GM19372 (cell line): ENCODE measurements around the gene MTHFD1L.
A peak's percentile ranks its signal among the peaks of the same experiment; 100 is the strongest.

Source experiments
- ATAC-seq: cut with Tn5 transposase; IDR thresholded peaks from one replicate; pipeline ENCODE4 v1.9.1; 2021; ENCODE audit warnings: mild to moderate bottlenecking, low read depth, moderate library complexity; ENCODE audit not compliant: unreplicated experiment

The MTHFD1L gene

DNA sequence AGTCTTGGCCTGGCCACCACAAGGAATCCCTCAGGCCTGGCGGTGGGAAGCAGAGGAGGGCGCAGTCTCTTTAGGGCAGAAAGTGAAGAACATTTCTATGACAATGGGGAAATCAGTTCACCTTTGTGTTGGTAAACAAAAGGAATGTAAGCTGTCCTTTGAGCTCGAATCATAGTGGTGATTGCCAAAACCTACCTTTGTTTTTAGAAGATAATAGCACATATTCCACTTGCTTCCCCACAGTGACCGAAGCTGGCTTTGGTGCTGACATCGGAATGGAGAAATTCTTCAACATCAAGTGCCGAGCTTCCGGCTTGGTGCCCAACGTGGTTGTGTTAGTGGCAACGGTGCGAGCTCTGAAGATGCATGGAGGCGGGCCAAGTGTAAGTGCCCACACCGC lies 144.1 kb downstream of the MTHFD1L start:
- ATAC-seq = no peak

DNA sequence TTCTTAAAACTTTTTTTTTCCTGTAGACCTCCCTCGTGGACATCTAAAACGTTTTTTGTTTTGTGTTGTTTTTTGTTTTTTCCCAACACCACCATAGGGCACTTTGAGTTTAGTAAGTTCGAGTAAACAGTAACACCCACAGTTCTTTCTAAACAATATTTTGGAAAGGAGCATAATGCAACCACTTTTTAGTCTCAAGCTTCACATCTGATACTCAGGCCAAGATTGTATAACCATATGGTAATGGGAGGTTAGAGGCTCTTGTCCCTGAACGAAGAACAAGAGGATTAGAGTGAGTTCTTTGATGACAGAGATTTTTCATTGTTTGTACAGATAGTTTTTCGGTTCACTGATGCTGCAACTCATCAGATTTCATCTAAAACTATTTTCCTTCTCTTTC lies 144.6 kb downstream of the MTHFD1L start:
- ATAC-seq = no peak

DNA sequence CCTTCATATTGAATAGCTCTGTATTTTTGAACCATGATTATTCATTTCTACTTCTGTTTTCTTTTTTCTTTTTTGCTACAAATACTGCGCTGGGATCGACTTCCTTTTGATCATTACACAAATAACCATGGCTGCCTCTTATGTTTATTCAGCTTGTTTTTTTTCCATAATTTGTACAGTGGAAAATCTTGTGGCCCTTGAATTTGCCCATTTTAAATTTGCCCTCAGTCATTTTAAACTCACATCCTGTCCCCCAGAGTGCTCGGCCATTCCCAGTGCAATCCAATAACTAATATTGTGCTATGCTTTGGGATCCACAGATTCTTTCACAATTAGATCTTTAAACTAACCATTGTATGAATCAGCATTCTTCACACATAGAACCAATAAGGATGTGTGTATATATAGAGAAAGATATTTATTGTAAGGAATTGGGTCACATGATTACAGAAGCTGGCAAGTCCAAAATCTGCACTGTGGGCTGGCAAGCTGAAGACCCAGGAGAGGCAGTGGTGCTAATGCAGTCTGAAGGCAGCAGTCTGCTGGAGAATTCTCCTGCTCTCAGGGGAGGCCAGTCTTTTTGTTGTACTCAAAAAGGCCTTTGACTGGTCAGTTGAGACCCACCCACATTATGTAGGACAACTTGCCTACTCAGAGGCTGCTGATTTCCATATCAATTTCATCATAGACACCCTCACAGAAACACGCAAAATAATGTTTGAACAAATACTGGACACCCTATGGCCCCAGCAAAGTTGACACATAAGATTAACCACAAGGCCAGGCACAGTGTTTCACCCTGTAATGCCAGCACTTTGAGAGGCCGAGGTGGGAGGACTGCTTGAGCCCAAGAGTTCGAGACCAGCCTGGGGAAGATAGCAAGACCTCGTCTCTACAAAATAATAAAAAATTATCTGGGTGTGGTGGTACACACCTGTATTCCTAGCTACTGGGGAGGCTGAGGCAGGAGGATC lies 147.1 kb downstream of the MTHFD1L start:
- no peak for ATAC-seq

DNA sequence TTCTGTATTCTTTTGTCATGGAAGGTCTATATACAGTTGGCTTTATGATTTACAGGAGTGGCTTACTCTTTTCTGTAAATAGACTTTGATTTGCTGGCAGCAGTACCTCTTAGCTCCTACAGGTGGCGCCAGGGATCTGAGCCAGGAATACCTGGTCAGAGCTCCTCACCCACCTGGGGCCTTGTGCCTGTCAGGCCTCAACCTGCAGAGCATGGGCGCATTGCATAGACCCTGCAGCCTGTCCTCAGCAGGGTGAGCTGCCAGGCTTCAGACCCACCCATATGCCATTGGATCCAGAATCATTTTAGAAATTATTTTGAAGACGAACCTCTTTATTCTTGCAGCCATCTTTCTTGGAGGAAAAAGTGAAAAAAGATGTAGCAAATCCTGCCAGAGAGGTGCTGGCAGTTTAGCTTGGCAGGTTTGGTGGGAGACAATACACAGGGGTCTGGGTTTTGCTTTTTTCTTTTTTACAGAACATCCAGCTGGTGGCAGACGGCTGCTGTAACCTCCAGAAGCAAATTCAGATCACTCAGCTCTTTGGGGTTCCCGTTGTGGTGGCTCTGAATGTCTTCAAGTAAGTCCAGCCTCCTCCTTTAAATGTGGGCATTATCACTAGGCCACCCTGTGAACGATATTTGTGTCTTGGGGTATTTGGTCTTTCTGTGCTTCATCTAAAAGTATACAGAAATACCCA lies 149.1 kb downstream of the MTHFD1L start:
- peak; percentile 79 for ATAC-seq

DNA sequence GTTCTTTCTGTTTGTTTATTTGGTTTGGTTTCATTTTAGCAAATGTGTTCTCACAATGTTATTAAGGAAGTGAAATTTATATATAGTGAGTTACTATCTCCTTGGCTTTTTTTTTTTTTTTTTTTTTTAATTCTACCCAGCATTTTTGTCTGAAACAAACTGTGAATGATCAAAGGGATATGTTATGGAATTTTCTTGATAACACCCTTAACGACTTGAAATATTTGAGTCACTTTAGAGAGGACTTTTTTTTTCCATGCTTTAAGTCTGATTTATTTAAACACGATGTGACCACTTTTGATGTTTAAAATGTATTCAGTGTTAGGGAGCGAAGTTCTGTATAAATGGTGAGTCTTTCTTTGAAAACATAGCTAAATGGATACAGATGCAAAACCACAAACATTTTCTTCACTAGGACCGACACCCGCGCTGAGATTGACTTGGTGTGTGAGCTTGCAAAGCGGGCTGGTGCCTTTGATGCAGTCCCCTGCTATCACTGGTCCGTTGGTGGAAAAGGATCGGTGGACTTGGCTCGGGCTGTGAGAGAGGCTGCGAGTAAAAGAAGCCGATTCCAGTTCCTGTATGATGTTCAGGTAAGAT lies 149.7 kb downstream of the MTHFD1L start:
- ATAC-seq = no peak

DNA sequence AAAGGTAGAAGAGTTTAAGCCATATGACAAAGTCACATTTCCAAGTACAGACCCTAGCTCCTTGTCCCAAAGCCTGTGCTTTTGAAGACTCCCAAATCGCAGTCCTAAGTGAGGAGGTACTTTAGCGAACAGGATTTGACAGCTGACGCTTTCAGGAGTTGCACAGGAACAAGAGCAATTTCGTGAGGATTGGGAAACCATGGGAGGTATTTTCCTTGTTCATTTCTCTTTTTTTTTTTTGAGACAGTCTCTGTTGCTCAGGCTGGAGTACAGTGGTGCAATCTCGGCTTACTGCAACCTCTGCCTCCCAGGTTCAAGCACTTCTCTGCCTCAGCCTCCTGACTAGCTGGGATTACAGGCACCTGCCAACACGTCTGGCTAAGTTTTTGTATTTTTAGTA lies 150.6 kb downstream of the MTHFD1L start:
- no peak for ATAC-seq

DNA sequence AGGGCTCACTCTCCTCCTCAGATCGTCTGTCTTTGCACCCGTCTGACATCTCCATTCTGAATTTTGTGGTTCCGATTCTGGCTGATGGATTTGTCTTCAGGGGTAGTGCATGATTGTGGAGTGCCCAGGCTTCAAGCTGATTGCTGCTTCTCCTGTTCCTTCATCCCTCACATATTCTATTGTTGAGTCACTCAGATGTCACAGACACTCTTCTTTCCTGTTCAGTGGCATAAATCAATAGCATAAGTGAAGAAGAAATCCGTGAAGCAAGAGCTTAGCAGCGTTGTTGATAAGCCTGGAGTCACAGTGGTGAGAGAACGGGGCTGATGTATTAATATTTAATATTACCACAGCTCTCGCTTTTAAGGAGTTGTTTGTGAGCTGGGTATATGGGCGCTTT lies 152.5 kb downstream of the MTHFD1L start:
- ATAC-seq = no peak

DNA sequence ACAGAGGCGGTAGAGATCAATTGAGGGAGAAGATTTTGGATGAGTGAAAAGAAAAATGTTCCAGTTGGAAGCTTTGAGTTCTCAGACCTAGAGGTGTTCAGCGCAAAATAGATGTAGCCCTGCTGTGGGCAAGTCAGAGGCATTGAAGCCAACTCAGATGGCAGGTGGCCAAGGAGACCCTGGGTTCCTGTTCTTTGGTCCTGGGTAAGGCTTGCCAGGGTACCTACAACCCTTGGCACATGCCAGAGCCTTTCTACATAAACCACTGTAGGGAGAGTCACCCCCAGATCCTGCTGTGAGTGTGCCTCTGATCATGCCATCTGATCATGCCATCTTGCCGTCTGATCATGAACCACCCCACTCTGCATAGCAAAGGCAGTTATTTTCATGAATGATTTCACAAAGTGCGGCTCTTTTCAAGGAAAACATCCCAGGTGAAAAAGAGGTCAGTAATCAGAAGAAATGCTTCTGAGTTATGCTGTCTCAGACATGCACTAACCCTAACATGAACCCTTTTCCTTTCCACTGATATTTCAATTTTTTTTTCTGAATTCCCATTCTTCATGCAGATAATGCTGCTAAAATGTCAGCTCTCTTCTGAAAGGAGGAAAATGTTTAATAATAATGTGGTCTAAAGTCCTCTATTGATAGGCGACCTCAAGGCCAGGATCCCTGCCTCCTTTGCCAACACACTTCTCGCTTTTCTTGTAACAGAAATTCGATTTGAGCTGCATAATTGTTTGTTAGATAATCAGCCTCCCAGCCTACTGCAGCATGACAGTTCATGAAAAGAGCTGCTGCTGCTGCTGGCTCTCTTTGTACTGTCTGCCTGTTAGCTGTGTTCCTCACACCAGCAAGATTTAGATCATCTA lies 153.6 kb downstream of the MTHFD1L start:
- ATAC-seq = no peak

DNA sequence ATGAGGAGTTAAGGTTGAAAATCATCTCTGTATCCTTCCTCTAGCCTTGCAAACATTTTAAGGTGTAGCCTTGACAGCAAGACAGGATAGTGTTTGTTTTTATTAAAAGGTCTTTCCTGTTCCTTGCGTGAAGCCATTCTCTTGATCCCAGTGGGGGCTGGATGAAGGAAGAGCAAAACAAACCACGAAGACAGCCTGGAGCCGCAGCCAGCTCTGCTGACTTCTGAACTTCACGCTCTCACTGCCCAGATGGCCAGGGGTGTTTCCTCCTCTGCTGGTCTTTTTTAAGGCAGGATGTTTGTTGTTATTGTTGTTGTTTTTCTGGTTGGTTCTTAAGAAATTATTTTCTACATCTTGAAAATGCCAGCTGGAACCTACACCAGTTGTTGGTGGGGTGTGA lies 156.4 kb downstream of the MTHFD1L start:
- no peak for ATAC-seq

DNA sequence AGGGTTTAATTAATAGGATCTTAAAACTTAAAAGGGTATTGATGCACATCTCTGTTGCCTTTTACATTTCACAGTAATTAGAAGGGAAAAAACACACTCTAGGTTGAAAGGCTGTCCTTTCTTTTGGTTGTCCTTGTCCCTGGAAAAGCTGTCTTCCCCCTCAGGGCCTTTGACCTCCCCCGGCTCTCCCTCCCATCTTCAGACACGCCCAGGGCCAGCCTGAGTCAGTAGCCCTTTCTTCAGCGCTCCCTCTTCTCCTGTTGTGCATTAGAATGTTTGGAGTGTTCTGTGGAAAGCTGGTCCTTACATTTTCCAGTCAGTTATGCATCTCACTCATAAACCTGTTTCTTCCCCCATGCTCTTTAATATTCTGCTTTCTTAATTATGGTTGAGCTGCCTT lies 157.0 kb downstream of the MTHFD1L start:
- ATAC-seq = no peak

DNA sequence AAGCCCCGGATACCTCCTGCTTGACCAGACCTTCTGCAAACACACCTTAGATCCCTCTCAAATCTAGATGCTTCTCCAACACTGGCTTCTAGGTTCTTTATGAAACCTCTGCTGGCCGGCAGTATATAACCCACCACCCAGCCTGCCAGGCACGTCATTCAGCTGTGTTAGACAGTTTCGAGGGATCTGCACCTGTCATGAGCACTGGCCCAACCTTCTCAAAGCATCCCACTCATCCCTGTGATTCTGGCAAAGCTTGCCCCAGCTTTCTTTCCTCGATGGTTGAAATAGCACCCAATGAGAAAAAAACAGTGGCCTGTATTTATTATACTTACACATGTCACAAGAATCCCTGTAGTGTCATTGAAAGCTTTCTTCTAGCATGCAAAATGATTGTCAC lies 157.8 kb downstream of the MTHFD1L start:
- no peak for ATAC-seq

DNA sequence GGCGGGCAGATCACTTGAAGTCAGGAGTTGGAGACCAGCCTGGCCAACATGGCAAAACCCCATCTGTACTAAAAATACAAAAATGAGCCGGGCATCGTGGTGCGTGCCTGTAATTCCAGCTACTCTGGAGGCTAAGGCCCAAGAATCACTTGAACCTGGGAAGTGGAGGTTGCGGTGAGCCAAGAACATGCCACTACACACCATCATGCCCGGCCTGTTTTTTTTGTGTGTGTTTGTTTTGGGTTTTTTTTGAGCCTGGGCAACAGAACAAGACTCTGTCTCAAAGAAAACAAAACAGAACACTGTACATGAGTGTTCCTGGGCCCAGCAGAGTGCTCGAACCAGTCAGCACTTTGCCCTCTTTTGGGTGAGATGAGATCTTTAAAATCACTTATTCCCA lies 159.1 kb downstream of the MTHFD1L start:
- ATAC-seq = no peak

DNA sequence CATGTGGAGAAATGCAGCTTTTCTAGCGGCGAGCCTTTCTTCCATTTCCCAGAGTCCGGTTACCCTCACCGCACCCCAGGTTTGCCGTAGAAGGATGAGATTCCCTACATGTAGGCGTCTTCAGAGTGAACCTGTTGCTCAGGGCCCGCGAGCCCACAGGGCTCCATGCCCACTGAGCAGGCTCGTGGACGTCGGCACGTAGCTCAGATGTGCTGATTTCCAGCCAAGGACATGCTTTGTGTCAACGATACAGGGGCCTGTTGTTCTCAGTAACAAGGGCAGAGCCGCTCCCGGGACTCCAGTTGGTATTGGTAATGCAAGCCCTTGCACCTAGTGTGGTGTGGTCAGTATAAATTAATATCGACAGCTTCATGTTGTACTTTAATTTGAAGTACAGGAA lies 159.6 kb downstream of the MTHFD1L start:
- no peak for ATAC-seq

DNA sequence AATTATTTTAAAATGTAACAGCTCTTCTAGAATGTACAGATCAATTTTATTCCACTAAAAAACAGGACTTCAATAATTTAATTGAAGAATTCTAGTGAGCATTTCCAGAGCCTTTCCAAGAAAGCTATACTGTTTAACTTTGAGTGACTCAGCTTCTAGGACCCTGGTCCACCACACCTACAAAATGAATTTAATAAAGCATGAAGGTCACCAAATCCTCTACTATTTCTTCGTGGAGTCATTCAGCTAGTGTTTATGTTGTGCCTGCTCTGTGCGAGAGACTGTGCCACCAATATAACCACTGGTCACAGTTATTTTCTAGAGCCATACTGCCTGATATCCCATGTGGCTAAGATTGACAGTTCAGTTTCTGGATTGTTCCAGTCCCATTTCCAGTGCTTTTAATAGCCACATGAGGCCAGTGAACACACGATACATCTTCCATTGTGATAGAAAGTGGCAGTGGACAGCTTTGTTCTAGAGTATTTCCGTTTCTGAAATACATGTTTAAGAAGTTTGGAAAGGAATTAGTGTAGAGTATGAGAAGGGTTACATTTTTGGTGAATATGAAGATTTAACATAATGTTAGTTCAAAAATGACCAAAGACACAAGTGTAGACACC lies 160.7 kb downstream of the MTHFD1L start:
- ATAC-seq = no peak

DNA sequence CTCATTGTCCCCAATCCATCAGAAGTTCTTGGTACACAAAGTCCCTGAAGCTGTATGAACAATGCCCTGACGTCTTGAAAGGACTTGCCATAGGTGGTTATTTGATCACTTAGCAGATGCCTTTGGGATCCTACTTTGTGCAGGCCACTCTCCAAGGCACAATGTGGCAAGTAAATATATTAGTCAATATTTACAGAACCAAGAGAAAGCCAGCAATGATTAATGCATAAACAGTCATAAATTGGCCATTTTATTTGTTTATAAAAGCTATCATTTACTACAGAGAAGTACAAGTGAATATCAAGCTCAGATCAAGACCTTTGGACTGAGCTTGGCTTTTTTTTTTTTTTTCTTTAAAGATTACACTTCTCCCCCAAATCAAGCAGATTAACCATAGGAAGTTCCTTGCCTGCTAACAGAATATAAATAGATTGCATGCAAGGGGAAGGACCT lies 161.8 kb downstream of the MTHFD1L start:
- no peak for ATAC-seq

DNA sequence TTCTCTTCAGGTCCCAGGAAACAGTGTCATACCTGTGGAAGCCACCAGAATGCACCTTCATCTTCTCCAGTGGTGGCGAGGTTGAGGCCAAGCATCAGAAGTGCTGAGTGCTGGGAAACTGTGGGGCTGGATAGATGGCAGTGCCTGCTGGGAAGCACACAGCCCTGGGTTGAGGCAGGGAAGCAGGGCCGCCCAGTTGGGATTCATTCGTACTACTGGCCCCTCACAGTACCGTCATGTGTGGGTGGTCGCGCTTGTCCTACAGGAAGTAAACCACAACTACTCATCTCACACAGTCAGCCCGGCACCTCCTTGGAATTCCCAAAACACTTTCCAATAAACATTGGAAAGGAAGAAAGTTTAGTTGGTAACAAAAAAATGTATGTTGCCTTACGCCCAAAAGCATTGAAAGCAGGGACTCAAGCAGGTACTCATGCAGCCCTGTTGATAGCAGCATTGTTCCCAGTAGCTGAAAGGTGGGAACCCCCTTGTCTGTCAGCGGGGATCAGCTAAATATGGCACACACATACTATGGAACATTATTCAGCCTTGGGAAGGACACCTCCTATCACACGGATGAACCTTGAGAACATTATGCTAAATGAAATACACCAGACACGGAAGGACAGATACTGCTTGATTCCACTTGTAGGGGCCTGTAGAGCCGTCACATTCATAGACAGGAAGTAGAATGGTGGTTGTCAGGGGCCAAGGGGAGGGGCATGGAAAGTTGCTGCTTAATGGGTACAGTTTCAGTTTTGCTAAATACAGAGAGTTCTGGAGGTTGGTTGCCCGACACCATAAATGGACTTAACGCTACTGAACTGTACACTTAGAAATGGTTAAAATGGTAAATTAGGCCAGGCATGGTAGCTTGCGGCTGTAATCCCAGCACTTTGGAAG lies 162.7 kb downstream of the MTHFD1L start:
- ATAC-seq = no peak

DNA sequence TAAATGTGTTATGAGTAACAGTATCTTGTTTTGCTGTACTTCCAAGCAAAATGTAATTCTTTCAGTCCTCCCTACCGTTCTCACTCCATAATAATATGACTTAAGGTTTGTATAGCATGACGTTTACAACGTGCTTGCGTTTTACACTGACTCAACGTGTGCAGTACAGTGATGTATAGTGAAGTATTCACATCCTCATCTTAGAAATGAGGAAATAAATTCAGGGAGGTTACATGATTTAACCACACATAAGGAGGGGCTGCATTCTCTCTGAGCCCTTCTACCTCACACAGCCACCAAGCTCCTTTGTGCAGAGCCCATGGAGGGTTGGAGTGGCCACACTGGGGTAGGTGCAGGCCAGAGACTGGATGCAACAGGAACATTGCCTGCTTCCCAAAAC lies 164.5 kb downstream of the MTHFD1L start:
- no peak for ATAC-seq

DNA sequence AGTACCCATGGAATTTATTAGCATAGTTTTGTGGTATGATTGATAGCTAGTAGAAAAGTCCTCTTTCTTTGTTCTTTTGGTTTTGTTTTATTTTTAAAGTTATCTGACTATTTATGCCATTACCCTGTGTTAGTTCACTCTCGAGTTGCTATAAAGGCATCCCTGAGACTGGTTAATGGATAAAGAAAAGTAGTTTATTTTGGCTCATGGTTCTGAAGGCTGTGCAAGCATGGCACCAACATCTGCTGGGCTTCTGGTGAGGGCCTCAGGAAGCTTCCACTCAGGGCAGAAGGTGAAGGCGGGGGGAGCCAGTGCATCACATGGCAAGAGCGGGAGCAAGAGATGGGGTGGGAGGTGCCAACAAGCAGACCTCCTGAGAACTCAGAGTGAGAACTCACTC lies 166.5 kb downstream of the MTHFD1L start:
- ATAC-seq = no peak
